Lung (tissue), 12 donors: ENCODE measurements around the gene SDK1. TPM values are rescaled to one million over a fixed set of nuclear protein-coding genes. Genes with fewer than 3 reads are reported as not detected.

Experiments used
- ATAC-seq: fragments of 200-7000 bp; cut with Tn5 transposase; one replicate; pipeline ENCODE4 v1.9.1; 2020; ENCODE audit warnings: moderate number of reproducible peaks; ENCODE audit not compliant: insufficient read depth, low FRiP score
- DNase-seq, 3 donors: peaks; one replicate each; pipeline ENCODE4 v3.0.0-alpha.2; 2013 to 2017
- H3K27ac ChIP-seq, 2 donors: one replicate each; pipeline ENCODE4 v1.5.1; 2013; ENCODE audit warnings: mild to moderate bottlenecking in 2 of 2, moderate library complexity in 2 of 2, control low read depth in 1 of 2, inconsistent platforms in 1 of 2, low read depth in 1 of 2, low read length in 1 of 2
- H3K27me3 ChIP-seq, 3 donors: one replicate each; pipeline ENCODE4 v1.5.1; 2013; ENCODE audit warnings: low read length in 2 of 3; ENCODE audit not compliant: control insufficient read depth in 3 of 3, insufficient read depth in 3 of 3
- H3K36me3 ChIP-seq, 4 donors: one replicate each; pipeline ENCODE4 v1.5.1; 2013; ENCODE audit warnings: low read length in 4 of 4, mild to moderate bottlenecking in 1 of 4, moderate library complexity in 1 of 4; ENCODE audit not compliant: control insufficient read depth in 4 of 4, insufficient read depth in 4 of 4
- H3K4me1 ChIP-seq, 5 donors: one replicate each; pipeline ENCODE4 v1.5.1; 2013; ENCODE audit warnings: low read length in 5 of 5, mild to moderate bottlenecking in 2 of 5, moderate library complexity in 1 of 5; ENCODE audit not compliant: control insufficient read depth in 5 of 5, insufficient read depth in 5 of 5
- H3K4me3 ChIP-seq: one replicate; pipeline ENCODE4 v1.5.1; 2013; ENCODE audit warnings: mild to moderate bottlenecking, control low read depth, moderate library complexity
- H3K9ac ChIP-seq, 2 donors: one replicate each; pipeline ENCODE4 v1.5.1; 2013; ENCODE audit warnings: low read length in 2 of 2, control low read depth in 1 of 2; ENCODE audit not compliant: insufficient read depth in 1 of 2
- H3K9me3 ChIP-seq, 4 donors: one replicate each; pipeline ENCODE4 v1.5.1; 2013; ENCODE audit warnings: low read length in 3 of 4, mild to moderate bottlenecking in 1 of 4, moderate library complexity in 1 of 4; ENCODE audit not compliant: control insufficient read depth in 4 of 4, insufficient read depth in 3 of 4
- WGBS, 2 donors: extraction: QIAGEN DNeasy Blood & Tissue Kit; methylation state at CpG; one replicate each; pipeline ENCODE4 v1.1.7; 2013; 5-methylcytosine and 5-hydroxymethylcytosine counted together
- polyA plus RNA-seq, 2 donors: library from polyadenylated mRNA; stranded (reverse); fragments of 200-250 nt; gene quantifications; one replicate each; pipeline ENCODE4 v1.2.1, GENCODE V29; 2013
- total RNA-seq, 2 donors: library from RNA; depleted of rRNA in 1 of 2; stranded (reverse); fragments of >200 nt in 1 of 2; gene quantifications; one replicate each; pipeline ENCODE4 v1.2.1, GENCODE V29; 2014 to 2021
- TF ChIP-seq, protein P1 (sequence below): IDR thresholded peaks from 2 replicates; pipeline ENCODE4 v1.5.1; 2012; ENCODE audit warnings: mild to moderate bottlenecking; ENCODE audit errors: control extremely low read depth, extremely low read depth
- donor health status: control.
- donor health status: control.
- donor health status: Bipolar disorder and iron deficiency.
- donor health status: healthy.
- donor health status: DM: yes; HTN: yes; CAD: no.

The SDK1 gene
- total and polyA plus RNA-seq, 4 donors: 3.7 to 30.1 (median 12.7) TPM

- H3K36me3 ChIP-seq: peaks cover 0 to 13% (median 4%) of the 10 kb centered on the region in 4 donors
- no peaks in the 10 kb centered on the region for H3K27me3 ChIP-seq
- no peak overlapping the region for H3K4me3 ChIP-seq
- TF ChIP-seq, protein P1, sequence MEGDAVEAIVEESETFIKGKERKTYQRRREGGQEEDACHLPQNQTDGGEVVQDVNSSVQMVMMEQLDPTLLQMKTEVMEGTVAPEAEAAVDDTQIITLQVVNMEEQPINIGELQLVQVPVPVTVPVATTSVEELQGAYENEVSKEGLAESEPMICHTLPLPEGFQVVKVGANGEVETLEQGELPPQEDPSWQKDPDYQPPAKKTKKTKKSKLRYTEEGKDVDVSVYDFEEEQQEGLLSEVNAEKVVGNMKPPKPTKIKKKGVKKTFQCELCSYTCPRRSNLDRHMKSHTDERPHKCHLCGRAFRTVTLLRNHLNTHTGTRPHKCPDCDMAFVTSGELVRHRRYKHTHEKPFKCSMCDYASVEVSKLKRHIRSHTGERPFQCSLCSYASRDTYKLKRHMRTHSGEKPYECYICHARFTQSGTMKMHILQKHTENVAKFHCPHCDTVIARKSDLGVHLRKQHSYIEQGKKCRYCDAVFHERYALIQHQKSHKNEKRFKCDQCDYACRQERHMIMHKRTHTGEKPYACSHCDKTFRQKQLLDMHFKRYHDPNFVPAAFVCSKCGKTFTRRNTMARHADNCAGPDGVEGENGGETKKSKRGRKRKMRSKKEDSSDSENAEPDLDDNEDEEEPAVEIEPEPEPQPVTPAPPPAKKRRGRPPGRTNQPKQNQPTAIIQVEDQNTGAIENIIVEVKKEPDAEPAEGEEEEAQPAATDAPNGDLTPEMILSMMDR: no peak
- peaks cover 0 to 6% (median 0%) of the 10 kb centered on the region in 5 donors for H3K4me1 ChIP-seq
- H3K27ac ChIP-seq: no peak overlapping the region
- DNase-seq (no peak), ATAC-seq (no peak)
- peaks cover 0 to 4% (median 0%) of the 10 kb centered on the region in 4 donors for H3K9me3 ChIP-seq
- H3K9ac ChIP-seq: no peak overlapping the region
- 90 to 95% methylated on average over 7 of the region's 7 CpGs for WGBS, 2 donors
These were observed 917.4 kb downstream of the SDK1 start for GRCh38 chr7:4218481-4218880.

GRCh38 chr7:4220011-4220410 lies 919.0 kb downstream of the SDK1 start:
- DNase-seq: no peak
- TF ChIP-seq, protein P1: no peak
- 90 to 93% methylated on average over 15 of the region's 15 CpGs for WGBS, 2 donors

DNA sequence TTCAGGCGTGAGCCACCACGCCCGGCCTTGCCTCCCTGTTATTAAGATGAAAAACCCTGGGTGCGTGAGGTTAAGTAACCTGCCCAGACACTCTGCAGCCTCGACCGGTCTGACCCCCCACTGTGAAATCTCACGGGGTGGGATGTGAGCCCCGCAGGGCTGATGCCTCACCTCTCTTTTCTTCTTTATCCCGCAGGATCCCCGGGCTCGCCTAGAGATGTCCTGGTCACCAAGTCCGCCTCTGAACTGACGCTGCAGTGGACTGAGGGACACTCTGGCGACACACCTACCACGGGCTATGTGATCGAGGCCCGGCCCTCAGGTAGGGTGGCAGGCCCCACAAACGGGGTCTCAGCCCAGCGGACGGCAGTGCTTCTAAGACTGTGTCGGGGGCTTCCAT lies 920.0 kb downstream of the SDK1 start:
- Histone ChIP-seq H3K4me3 (no peak overlapping the region), H3K9me3 (peaks cover 0 to 4% (median 0%) of the 10 kb centered on the region in 4 donors), H3K36me3 (peaks cover 0 to 22% (median 4%) of the 10 kb centered on the region in 4 donors), H3K27ac (no peak overlapping the region), H3K27me3 (no peaks in the 10 kb centered on the region), H3K4me1 (peaks cover 0 to 2% (median 0%) of the 10 kb centered on the region in 5 donors), H3K9ac (no peak overlapping the region)
- 90 to 91% methylated on average over 21 of the region's 21 CpGs for WGBS, 2 donors
- ATAC-seq (no peak), DNase-seq (no peak)
- TF ChIP-seq, protein P1: no peak

More at GRCh38 chr7:4220011-4220410, 919.0 kb downstream of the SDK1 start:
- Histone ChIP-seq H3K9me3 (peaks cover 0 to 4% (median 0%) of the 10 kb centered on the region in 4 donors), H3K4me3 (no peak overlapping the region), H3K27ac (no peak overlapping the region), H3K36me3 (peaks cover 0 to 19% (median 4%) of the 10 kb centered on the region in 4 donors), H3K9ac (no peak overlapping the region), H3K4me1 (peaks cover 0 to 6% (median 0%) of the 10 kb centered on the region in 5 donors), H3K27me3 (no peaks in the 10 kb centered on the region)
- no peak for ATAC-seq

GRCh38 chr7:4222676-4223075 lies 921.6 kb downstream of the SDK1 start:
- Histone ChIP-seq H3K9me3 (peaks cover 0 to 2% (median 0%) of the 10 kb centered on the region in 4 donors), H3K4me1 (no peaks in the 10 kb centered on the region), H3K27me3 (no peaks in the 10 kb centered on the region), H3K9ac (no peak overlapping the region), H3K4me3 (no peak overlapping the region), H3K36me3 (peaks cover 0 to 22% (median 4%) of the 10 kb centered on the region in 4 donors), H3K27ac (no peak overlapping the region)
- WGBS, 2 donors: 79 to 81% methylated on average over 5 of the region's 5 CpGs
- no peak for ATAC-seq
- TF ChIP-seq, protein P1: no peak
- no peak for DNase-seq
